ENCODE data around the gene PDPR. TPM values are rescaled to one million over a fixed set of nuclear protein-coding genes. Genes with fewer than 3 reads are reported as not detected.
"Not testable (repeated sequence)": the region's sequence is repeated elsewhere in the genome, so short reads cannot be mapped to it uniquely, and the experiment has no call there.

The PDPR gene
- polyA plus RNA-seq, 3 donors = 32.8 to 49.3 (median 36.6) TPM

GRCh38 chr16:70118776-70119175, 4.6 kb downstream of the PDPR start:
- not testable (repeated sequence) for DNase-seq (ENCODE audit: extremely low read depth in 1 of 11, low read depth in 9 of 11, low spot score in 4 of 11)

GRCh38 chr16:70120398-70120797, 6.3 kb downstream of the PDPR start:
- DNase-seq (ENCODE audit: extremely low read depth in 1 of 11, low read depth in 9 of 11, low spot score in 4 of 11) = not testable (repeated sequence)

GRCh38 chr16:70123822-70124221, 9.7 kb downstream of the PDPR start:
- not testable (repeated sequence) for DNase-seq (ENCODE audit: extremely low read depth in 1 of 11, low read depth in 9 of 11, low spot score in 4 of 11)

GRCh38 chr16:70126226-70126625, 12.1 kb downstream of the PDPR start:
- not testable (repeated sequence) for DNase-seq (ENCODE audit: extremely low read depth in 1 of 11, low read depth in 9 of 11, low spot score in 4 of 11)

- not testable (repeated sequence) for DNase-seq (ENCODE audit: extremely low read depth in 1 of 11, low read depth in 9 of 11, low spot score in 4 of 11)
Observed at GRCh38 chr16:70127706-70128105, 13.6 kb downstream of the PDPR start.

GRCh38 chr16:70128844-70129243, 14.7 kb downstream of the PDPR start:
- DNase-seq (ENCODE audit: extremely low read depth in 1 of 11, low read depth in 9 of 11, low spot score in 4 of 11) = not testable (repeated sequence)

GRCh38 chr16:70135796-70136195, 21.7 kb downstream of the PDPR start:
- not testable (repeated sequence) for DNase-seq (ENCODE audit: extremely low read depth in 1 of 11, low read depth in 9 of 11, low spot score in 4 of 11)

GRCh38 chr16:70136595-70136994, 22.5 kb downstream of the PDPR start:
- DNase-seq (ENCODE audit: extremely low read depth in 1 of 11, low read depth in 9 of 11, low spot score in 4 of 11) = not testable (repeated sequence)

- DNase-seq (ENCODE audit: extremely low read depth in 1 of 11, low read depth in 9 of 11, low spot score in 4 of 11) = not testable (repeated sequence)
Observed at GRCh38 chr16:70142739-70143138, 28.6 kb downstream of the PDPR start.

- DNase-seq (ENCODE audit: extremely low read depth in 1 of 11, low read depth in 9 of 11, low spot score in 4 of 11) = not testable (repeated sequence)
Observed at GRCh38 chr16:70143231-70143895, 29.2 kb downstream of the PDPR start.

GRCh38 chr16:70147853-70148252, 33.7 kb downstream of the PDPR start:
- DNase-seq (ENCODE audit: extremely low read depth in 1 of 11, low read depth in 9 of 11, low spot score in 4 of 11) = not testable (repeated sequence)

- DNase-seq (ENCODE audit: extremely low read depth in 1 of 11, low read depth in 9 of 11, low spot score in 4 of 11) = not testable (repeated sequence)
Observed at GRCh38 chr16:70148453-70148852, 34.3 kb downstream of the PDPR start.

- DNase-seq (ENCODE audit: extremely low read depth in 1 of 11, low read depth in 9 of 11, low spot score in 4 of 11) = not testable (repeated sequence)
Observed at GRCh38 chr16:70149296-70149695, 35.2 kb downstream of the PDPR start.

- DNase-seq (ENCODE audit: extremely low read depth in 1 of 11, low read depth in 9 of 11, low spot score in 4 of 11) = no peak
Observed at GRCh38 chr16:70151391-70151790, 37.3 kb downstream of the PDPR start.

- DNase-seq (ENCODE audit: extremely low read depth in 1 of 11, low read depth in 9 of 11, low spot score in 4 of 11) = no peak
Observed at GRCh38 chr16:70151941-70152509, 37.9 kb downstream of the PDPR start.

- no peak for DNase-seq (ENCODE audit: extremely low read depth in 1 of 11, low read depth in 9 of 11, low spot score in 4 of 11)
Observed at GRCh38 chr16:70152578-70153302, 38.6 kb downstream of the PDPR start.

GRCh38 chr16:70154736-70155135, 40.6 kb downstream of the PDPR start:
- DNase-seq (ENCODE audit: extremely low read depth in 1 of 11, low read depth in 9 of 11, low spot score in 4 of 11) = not testable (repeated sequence)

- DNase-seq (ENCODE audit: extremely low read depth in 1 of 11, low read depth in 9 of 11, low spot score in 4 of 11) = no peak
Observed at GRCh38 chr16:70156207-70156978, 42.3 kb downstream of the PDPR start.

- DNase-seq (ENCODE audit: extremely low read depth in 1 of 11, low read depth in 9 of 11, low spot score in 4 of 11) = no peak
Observed at GRCh38 chr16:70157105-70157476, 43.0 kb downstream of the PDPR start.

Data from renal cortex interstitium (tissue), 11 donors.